ENCODE results near the gene MPST.

The MPST gene

DNA sequence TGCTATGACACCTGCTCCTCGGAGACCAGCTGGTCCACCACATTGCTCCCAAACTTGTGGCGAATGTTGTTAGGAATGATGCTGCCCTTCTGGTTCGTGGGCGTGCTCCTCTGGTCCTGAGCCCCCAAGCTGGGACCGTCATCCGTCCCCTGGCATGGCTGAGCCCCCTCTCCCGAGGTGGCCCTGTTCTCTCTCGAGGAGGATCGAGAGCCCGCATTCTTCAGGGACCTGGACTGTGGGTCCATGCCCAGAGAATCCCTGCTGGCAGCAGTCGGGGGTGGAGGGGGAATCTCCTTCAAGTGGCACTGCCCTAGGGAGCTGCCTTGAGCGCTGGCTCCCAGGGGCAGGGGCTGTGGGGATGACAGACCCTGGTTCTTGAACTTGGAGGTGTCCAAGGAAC, 17.7 kb upstream of the MPST start:
- DNase-seq, result no peak

GRCh38 chr22:37002633-37003032, 16.9 kb upstream of the MPST start:
- no peak for DNase-seq

DNA sequence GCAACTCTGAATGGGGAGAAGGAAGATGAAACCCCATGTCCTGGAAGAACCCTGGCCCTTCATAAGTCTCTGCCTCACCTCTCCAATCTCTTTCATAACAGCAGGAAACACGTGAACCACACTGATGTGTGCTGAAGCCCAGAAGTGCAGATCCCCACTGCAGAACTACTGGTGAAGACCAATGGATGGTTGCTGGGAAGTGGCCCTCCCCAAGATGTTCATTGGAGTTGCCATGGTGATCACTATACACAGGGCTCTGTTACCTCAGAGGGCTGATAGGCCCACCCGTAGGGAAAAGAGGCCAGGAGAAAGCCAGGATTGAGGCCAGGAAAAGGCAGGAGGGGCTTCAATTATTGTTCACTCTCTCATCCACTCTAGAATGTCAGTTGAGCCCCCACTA, 11.9 kb upstream of the MPST start:
- DNase-seq, result no peak

GRCh38 chr22:37008365-37008764, 11.2 kb upstream of the MPST start:
- DNase-seq, result no peak

DNA sequence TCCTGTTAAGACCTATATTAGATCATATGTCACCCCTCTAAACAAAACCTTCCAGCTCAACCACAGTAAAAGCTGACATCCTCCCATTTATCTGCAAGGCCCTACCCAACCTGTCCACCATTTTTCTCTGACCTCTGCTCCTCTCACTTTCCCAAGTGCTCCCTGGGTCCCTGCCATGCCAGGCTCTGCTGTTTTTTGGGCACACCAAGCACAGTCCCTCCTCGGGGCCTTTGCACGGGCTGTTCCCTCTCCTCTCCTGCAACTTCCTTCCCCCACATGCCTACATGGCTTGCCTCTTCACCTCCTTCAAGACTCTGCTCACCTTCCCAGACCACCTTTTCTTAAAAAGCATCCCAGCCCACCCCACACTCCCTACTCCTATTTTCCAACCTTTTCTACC, 10.1 kb upstream of the MPST start:
- DNase-seq, result no peak

GRCh38 chr22:37010174-37010573, 9.4 kb upstream of the MPST start:
- DNase-seq, result no peak

DNA sequence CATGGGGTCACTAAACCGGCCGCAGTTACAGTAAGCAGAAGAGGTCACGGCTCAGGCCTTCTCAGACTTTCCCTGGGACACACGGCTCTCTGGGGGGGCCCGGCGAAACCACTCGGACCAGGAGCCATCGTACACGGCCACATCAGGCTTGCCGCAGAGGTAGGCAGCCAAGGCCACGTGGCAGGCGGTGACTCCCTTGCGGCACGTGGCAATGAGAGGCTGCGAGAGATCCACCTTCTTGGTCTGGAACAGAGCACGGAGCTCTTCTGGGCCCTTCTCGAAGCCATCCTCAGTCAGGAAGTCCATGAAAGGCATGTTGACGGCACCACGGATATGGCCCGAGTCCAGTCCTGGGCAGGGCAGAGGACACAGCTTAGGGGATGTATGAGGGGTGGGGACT, 8.6 kb upstream of the MPST start:
- no peak for DNase-seq

DNA sequence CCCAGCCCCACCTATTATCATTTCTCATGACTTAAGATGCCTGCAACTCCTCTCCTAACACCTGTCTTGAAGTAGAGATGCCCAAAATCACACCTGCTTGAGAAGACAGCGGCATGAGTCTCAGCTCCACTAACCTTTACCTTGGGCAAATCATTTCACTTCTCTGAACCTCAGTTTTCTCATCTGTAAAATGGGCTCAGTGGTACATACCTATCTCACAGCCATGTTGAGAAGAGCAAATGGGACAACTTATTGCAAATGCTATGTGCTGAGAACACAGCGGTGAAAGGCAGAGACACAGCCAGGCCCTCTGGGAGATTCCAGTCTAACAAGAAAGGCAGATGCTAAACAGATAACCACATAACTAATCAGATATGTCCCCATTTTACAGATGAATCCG, 8.1 kb upstream of the MPST start:
- DNase-seq, result no peak

GRCh38 chr22:37012262-37012904, 7.2 kb upstream of the MPST start:
- no peak for DNase-seq

DNA sequence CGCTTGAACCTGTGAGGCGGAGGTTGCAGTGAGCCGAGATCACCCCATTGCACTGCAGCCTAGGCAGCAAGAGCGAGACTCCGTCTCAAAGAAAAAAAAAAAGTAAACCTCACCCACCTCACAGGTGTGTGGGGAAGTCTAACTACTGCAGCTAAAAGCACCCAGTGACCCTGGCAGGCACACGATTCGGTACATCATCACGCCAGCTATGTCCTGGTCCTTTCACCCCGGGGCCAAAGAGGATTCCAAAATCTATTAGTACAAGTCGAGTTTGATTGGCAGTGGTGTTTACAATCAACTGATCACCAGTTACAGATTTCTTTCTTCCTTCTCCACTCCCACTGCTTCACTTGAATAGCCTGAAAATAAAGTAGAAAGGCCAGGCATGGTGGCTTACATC, 6.6 kb upstream of the MPST start:
- no peak for DNase-seq

GRCh38 chr22:37014415-37014806, 5.1 kb upstream of the MPST start:
- DNase-seq, result no peak

DNA sequence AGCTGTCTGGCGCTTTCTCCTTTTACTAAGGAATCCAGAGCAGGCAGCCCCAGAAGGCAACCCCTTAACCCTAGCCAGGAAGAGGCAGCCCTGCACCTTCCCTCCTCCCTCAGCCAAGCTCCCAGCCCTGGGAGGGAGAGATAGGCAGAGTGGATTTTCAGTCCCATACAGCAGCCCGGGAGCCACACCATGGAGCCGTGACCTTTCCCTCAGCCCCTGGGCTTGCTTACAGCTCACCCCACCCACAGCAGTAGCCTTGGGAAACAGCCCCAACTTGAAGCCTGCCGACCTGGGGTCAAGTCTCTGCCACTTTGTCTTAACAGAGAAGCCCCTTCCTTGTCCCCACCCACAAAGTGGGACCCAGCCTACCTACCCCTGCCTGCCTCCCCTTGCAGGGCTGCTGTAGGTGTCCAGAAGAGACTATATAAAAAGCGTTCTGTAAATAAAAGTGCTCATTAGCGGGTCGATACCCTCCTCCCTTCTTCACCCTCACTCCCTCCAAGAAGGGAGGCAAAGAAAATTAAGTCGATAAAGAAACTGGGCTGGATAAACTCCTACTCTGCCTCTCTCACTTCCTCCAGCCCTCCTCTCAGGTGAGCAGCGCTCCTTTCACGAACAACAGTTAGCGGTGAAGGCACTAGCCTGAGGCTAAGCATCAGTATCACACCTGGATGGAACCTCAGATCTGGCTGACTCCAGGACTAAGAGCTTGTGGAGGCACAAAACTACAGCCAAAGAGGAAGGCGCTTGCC, 4.5 kb upstream of the MPST start:
- DNase-seq, result no peak

DNA sequence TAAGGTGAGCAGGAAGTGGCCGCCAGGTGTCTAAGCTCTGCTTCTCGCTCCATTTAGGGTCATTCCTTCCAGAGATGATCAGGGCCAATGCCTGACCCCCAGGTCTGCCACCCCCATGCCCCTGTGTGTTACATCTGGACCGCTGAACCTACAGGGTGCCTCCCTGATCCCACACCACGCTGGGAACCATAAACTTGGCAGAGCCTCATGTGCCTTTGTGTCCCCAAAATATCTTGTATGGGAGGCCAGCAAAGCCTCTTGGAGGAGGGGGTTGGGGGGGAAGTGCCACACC, 4.0 kb upstream of the MPST start:
- DNase-seq, result no peak

- no peak for DNase-seq
These were observed 3.2 kb upstream of the MPST start for GRCh38 chr22:37016134-37016910.

DNA sequence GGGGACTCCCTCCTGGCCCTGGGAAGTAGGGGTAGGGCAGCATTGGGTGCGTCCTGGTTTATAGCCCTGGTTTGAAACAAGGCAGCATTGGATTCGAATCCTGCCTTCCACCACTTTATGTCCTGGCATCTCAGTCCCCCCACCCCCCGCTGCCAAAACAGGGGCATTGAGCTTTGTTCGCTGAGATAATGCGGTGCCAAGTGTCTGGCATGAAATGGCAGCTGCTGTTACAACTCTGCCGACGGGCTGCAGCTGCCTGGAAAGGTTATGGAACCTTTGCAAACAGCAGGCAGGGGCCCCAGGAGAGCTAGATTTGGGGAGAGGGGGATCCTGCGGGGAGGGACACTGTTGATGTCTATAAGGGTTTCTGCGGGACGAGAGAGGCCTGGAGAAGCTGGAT, 2.2 kb upstream of the MPST start:
- DNase-seq, result no peak

- DNase-seq, result no peak
These were observed 1.3 kb upstream of the MPST start for GRCh38 chr22:37018086-37018814.

DNA sequence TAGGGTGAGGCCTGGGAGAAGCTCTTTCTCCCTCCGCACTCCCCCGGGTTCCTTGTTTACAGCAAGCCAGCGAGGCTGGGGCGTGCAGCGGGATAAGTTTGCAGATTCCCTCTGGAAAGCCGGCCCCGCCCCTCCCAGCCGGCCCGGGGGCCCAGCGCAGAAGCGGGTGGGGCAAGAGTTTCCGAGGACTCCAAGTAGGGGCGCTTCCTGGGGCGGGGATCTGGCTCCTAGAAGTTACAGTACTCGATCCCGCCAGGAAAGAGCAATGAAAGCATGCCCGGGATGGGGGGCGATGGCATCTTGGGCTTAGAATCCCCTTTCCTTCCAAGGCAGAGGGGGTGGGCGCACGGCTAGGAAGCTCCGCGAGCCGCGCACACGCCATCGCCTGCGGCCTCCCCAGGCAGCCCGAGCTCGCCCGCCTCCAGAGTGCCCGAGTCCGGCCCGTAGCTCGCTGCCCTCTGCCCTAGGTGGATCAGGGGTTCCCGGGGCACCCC, 680 bp upstream of the MPST start:
- DNase-seq, result no peak

GRCh38 chr22:37020192-37020479, 594 bp downstream of the MPST start:
- DNase-seq, result no peak

DNA sequence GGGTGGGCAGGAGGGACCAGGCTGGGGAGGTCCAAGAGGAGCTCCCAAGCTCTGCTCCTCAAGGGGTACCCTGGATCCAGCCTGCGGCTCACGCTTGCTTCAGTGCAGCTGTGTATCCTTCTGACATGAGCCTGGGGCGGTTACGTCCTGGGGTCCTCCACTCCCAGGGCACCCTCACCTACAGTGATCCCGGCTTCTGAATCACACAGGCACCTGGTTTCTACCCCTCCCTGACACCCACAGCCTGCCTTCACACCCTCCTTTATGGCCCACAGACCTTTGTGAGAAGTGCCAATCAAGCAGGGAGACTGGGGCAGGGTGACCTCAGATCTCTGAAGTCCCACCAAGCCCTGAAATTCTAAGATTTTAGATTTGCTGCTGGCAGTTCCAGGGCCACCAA, 1.5 kb downstream of the MPST start:
- DNase-seq, result no peak

DNA sequence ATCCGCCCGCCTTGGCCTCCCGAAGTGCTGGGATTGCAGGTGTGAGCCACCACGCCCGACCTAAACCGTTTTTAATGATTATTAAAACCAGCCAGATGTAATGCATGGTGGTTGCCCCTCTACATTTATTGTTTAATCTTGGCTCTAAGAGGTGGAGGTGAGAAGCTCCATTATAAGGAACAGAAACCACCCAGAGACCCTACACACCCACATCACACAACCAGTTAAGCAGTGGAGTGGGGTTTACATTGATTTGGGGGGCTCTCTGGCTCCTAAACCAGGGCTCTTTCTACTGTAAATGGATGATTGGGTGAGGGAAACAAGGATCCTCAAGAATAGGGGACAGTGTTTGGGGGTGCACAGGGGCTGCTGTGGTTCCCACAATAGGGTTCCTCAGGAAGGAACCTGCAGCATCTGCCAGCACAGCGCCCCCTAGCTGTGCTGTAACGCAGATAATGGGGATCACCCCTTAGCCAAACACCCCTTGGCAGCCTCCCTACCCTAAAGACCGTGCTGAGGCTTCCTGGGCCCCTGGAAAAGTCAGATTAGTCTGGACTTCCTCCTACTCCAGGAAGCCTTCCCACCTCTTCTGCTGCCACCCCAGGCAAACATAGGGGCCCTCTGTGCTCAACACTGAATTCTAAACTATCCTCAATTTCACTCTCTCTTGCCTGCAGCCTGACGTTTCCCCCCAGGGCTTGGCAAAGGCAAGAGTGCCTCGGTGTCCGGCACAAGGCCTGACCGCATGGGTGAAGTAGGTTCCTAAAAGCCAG, 2.4 kb downstream of the MPST start:
- DNase-seq, result peak; percentile 54

GRCh38 chr22:37022483-37023337, 3.2 kb downstream of the MPST start:
- no peak for DNase-seq

DNA sequence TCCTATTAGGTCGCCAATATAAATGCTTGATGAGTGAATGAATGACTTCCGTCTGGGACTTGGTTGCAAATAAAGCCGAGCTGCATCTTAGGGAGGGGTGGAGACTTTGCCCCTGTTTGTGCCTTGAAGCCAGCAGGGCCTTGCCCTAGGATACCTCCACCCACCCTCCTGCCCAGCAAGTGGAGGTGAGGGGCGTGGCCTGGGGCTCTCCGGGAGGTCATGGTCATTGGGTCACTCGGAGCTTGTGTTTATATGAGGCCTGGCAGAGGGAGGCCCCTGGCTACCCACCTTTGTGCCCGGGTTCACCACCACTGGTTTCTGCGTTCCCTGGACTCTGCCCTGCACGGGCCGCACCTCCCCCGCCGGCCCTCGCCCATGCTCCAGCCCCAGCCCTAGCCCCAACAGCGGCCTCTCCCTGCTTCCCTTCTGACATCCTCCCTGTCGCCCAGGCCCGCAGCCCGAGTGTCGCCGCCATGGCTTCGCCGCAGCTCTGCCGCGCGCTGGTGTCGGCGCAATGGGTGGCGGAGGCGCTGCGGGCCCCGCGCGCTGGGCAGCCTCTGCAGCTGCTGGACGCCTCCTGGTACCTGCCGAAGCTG, 4.3 kb downstream of the MPST start:
- no peak for DNase-seq
